DOHH2 (cell line): ENCODE results near the gene MRS2.

Experiments used
- H3F3A ChIP-seq: fragments of 200-600 bp; sonication (generic), shearing (Covaris generic); 2 replicates; pipeline ENCODE4 v1.6.0; 2016; ENCODE audit warnings: antibody characterized with exemption, mild to moderate bottlenecking; ENCODE audit not compliant: control insufficient read depth, insufficient read depth
- H3K27ac ChIP-seq: fragments of 200-600 bp; sonication (generic); 2 replicates; pipeline ENCODE4 v1.5.1; 2014; ENCODE audit warnings: low read depth, mild to moderate bottlenecking, low read length, moderate library complexity
- H3K27me3 ChIP-seq: fragments of 200-600 bp; sonication (generic); 2 replicates; pipeline ENCODE4 v1.6.1; 2014; ENCODE audit warnings: mild to moderate bottlenecking, low read length, mixed read lengths; ENCODE audit not compliant: control insufficient read depth
- H3K36me3 ChIP-seq: fragments of 200-600 bp; sonication (generic); 2 replicates; pipeline ENCODE4 v1.6.1; 2014; ENCODE audit warnings: mild to moderate bottlenecking, low read length, moderate library complexity, mixed read lengths; ENCODE audit not compliant: control insufficient read depth
- H3K4me1 ChIP-seq: fragments of 200-600 bp; sonication (generic); 2 replicates; pipeline ENCODE4 v1.6.1; 2014; ENCODE audit warnings: mild to moderate bottlenecking, low read length, mixed read lengths; ENCODE audit not compliant: control insufficient read depth
- H3K4me2 ChIP-seq: fragments of 200-600 bp; sonication (generic); 2 replicates; pipeline ENCODE4 v1.6.0; 2014; ENCODE audit warnings: mild to moderate bottlenecking, low read length, moderate library complexity
- H3K4me3 ChIP-seq: fragments of 200-600 bp; sonication (generic); 2 replicates; pipeline ENCODE4 v1.5.1; 2014; ENCODE audit warnings: mild to moderate bottlenecking, low read length, mixed read lengths
- H3K79me2 ChIP-seq: fragments of 200-600 bp; sonication (generic); 2 replicates; pipeline ENCODE4 v1.6.1; 2014; ENCODE audit warnings: mild to moderate bottlenecking, low read length, mixed read lengths; ENCODE audit not compliant: control insufficient read depth
- H3K9me2 ChIP-seq: fragments of 200-600 bp; sonication (generic); replicated peaks from 2 replicates; pipeline ENCODE4 v1.6.1; 2014; ENCODE audit warnings: mild to moderate bottlenecking, low read length, mixed read lengths; ENCODE audit not compliant: control insufficient read depth
- H3K9me3 ChIP-seq: fragments of 200-600 bp; sonication (generic); 2 replicates; pipeline ENCODE4 v1.6.1; 2014; ENCODE audit warnings: antibody characterized with exemption, low read length, mixed read lengths; ENCODE audit not compliant: control insufficient read depth, insufficient read depth
- H4K20me1 ChIP-seq: fragments of 200-600 bp; sonication (generic); 2 replicates; pipeline ENCODE4 v1.6.0; 2014; ENCODE audit warnings: low read depth, mild to moderate bottlenecking, antibody characterized with exemption, low read length, moderate library complexity; ENCODE audit not compliant: control insufficient read depth, insufficient read depth
- CTCF ChIP-seq: fragments of 200-600 bp; sonication (generic); IDR thresholded peaks from one replicate; pipeline ENCODE4 v1.5.1; 2014; ENCODE audit warnings: antibody characterized with exemption, mild to moderate bottlenecking, low read depth, low read length; ENCODE audit not compliant: poor library complexity, severe bottlenecking
- EZH2phosphoT487 ChIP-seq: fragments of 200-600 bp; sonication (generic); IDR thresholded peaks from 2 replicates; pipeline ENCODE4 v1.6.1; 2017; ENCODE audit warnings: borderline replicate concordance, mild to moderate bottlenecking, antibody characterized with exemption, low read length, moderate library complexity, mixed read lengths

MRS2 gene

DNA sequence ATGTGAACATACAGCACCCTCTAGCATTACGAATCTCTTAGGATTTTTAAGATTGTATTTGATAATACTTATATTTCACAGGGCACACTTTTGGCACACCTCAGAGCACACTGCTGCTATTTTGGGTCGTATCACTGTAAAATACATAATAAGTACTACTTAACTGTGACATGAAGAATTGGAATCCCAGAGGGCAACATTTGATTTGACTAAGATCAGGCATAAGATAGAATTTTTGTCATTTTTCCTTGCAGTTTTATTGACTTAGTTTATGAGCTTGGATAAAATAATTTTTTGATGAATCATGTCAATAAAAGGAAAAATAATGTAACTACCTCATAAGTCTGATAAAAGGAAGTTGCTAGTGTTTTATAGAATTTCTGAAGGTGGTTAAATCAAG lies 22.4 kb downstream of the MRS2 start:
- Histone ChIP-seq H3K79me2 (no peaks in the 10 kb centered on the region), H3K36me3 (peaks cover 58% of the 10 kb centered on the region), H4K20me1 (no peaks in the 10 kb centered on the region), H3K9me3 (no peaks in the 10 kb centered on the region), H3F3A (no peaks in the 10 kb centered on the region; the same call in 1 of the 2 replicates), H3K27me3 (no peaks in the 10 kb centered on the region), H3K4me3 (no peak overlapping the region), H3K9me2 (no peaks in the 10 kb centered on the region), H3K27ac (no peak overlapping the region), H3K4me2 (no peak overlapping the region), H3K4me1 (no peaks in the 10 kb centered on the region)
- no peak for TF ChIP-seq CTCF
- no peak for TF ChIP-seq EZH2phosphoT487

- Histone ChIP-seq H4K20me1 (no peaks in the 10 kb centered on the region), H3K4me3 (no peak overlapping the region), H3K9me3 (no peaks in the 10 kb centered on the region), H3K27ac (no peak overlapping the region), H3F3A (no peaks in the 10 kb centered on the region; the same call in 1 of the 2 replicates), H3K36me3 (peaks cover 40% of the 10 kb centered on the region), H3K4me2 (no peak overlapping the region), H3K4me1 (no peaks in the 10 kb centered on the region), H3K9me2 (no peaks in the 10 kb centered on the region), H3K27me3 (no peaks in the 10 kb centered on the region), H3K79me2 (no peaks in the 10 kb centered on the region)
- TF ChIP-seq CTCF (no peak), EZH2phosphoT487 (no peak)
These were observed 24.2 kb downstream of the MRS2 start for GRCh38 chr6:24426729-24427446.

DNA sequence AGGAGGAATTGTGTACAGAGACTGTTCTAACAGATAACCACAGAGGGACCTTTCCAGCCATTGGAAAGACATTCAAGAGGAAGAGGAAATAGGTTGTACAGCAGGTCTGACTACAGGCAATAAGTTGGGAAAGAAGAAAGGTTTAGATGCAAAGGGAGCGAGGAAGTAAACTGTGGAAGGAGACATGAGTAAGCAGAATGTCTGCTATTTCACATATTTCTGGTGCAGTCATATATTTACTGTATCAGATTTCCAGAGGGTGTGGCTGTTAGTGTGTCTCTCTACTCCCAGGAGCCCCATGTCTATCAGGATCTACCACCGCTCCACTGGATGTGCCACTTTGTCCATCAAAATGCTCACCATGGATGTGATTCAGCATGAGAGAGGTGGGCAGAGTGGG lies 25.9 kb downstream of the MRS2 start:
- no peaks in the 10 kb centered on the region for H3K27me3 ChIP-seq
- H3K4me1 ChIP-seq, result no peaks in the 10 kb centered on the region
- TF ChIP-seq EZH2phosphoT487 (no peak), CTCF (no peak)
- no peaks in the 10 kb centered on the region for H3K79me2 ChIP-seq
- peaks cover 23% of the 10 kb centered on the region for H3K36me3 ChIP-seq
- no peak overlapping the region for H3K27ac ChIP-seq
- no peak overlapping the region for H3K4me2 ChIP-seq
- no peak overlapping the region for H3K4me3 ChIP-seq
- no peaks in the 10 kb centered on the region for H3K9me2 ChIP-seq
- no peaks in the 10 kb centered on the region for H4K20me1 ChIP-seq
- no peaks in the 10 kb centered on the region for H3K9me3 ChIP-seq
- H3F3A ChIP-seq, result no peaks in the 10 kb centered on the region; the same call in 1 of the 2 replicates
